ENCODE results near the gene ALKBH4. TPM values are rescaled to one million over a fixed set of nuclear protein-coding genes. Genes with fewer than 3 reads are reported as not detected.

The ALKBH4 gene
- total RNA-seq, 1 experiment from 2014 or later = 3.7 TPM

- no peak overlapping the region for H2AFZ ChIP-seq (ENCODE audit: low read length)
- H3K27me3 ChIP-seq (ENCODE audit: low read length) = no peaks in the 10 kb centered on the region
- no peaks in the 10 kb centered on the region for H3K9me3 ChIP-seq (ENCODE audit: low read length)
- no peaks in the 10 kb centered on the region; the same call in 1 of the 2 replicates for H4K20me1 ChIP-seq (ENCODE audit: insufficient read depth, low read depth, low read length)
- H3K4me1 ChIP-seq (ENCODE audit: low read length) = no peaks in the 10 kb centered on the region
- no peaks in the 10 kb centered on the region for H3K79me2 ChIP-seq (ENCODE audit: low read length)
- no peak overlapping the region for H3K4me3 ChIP-seq (ENCODE audit: low read length)
- H3K4me2 ChIP-seq (ENCODE audit: low read depth, low read length, poor library complexity, severe bottlenecking) = no peak overlapping the region
- H3K9ac ChIP-seq (ENCODE audit: low read length) = no peak overlapping the region
- no peak overlapping the region for H3K27ac ChIP-seq (ENCODE audit: low read length)
- no peak for DNase-seq
- H3K9me2 ChIP-seq (replicated peaks; ENCODE audit: insufficient read depth, low read length) = no peaks in the 10 kb centered on the region
- peaks cover 20% of the 10 kb centered on the region; the same call in 1 of the 2 replicates for H3K36me3 ChIP-seq (ENCODE audit: insufficient read depth, low read length)
Measured at GRCh38 chr7:102418592-102418991, 46.1 kb downstream of the ALKBH4 start.

GRCh38 chr7:102417105-102417504 lies 47.6 kb downstream of the ALKBH4 start:
- Histone ChIP-seq H3K36me3 (ENCODE audit: insufficient read depth, low read length) (peaks cover 27% of the 10 kb centered on the region; the same call in 1 of the 2 replicates), H3K27ac (ENCODE audit: low read length) (no peak overlapping the region), H3K4me2 (ENCODE audit: low read depth, low read length, poor library complexity, severe bottlenecking) (no peak overlapping the region), H3K9me3 (ENCODE audit: low read length) (no peaks in the 10 kb centered on the region), H3K9ac (ENCODE audit: low read length) (no peak overlapping the region), H2AFZ (ENCODE audit: low read length) (no peak overlapping the region), H4K20me1 (ENCODE audit: insufficient read depth, low read depth, low read length) (no peaks in the 10 kb centered on the region; the same call in 1 of the 2 replicates), H3K4me3 (ENCODE audit: low read length) (no peak overlapping the region), H3K79me2 (ENCODE audit: low read length) (peaks cover 2% of the 10 kb centered on the region; the same call in 1 of the 2 replicates), H3K4me1 (ENCODE audit: low read length) (no peaks in the 10 kb centered on the region), H3K27me3 (ENCODE audit: low read length) (no peaks in the 10 kb centered on the region), H3K9me2 (replicated peaks; ENCODE audit: insufficient read depth, low read length) (no peaks in the 10 kb centered on the region)
- DNase-seq = no peak

GRCh38 chr7:102416406-102416805 lies 48.3 kb downstream of the ALKBH4 start:
- Histone ChIP-seq H2AFZ (ENCODE audit: low read length) (no peak overlapping the region), H3K4me3 (ENCODE audit: low read length) (no peak overlapping the region)

GRCh38 chr7:102415685-102416225 lies 48.9 kb downstream of the ALKBH4 start:
- Histone ChIP-seq H3K27me3 (ENCODE audit: low read length) (no peaks in the 10 kb centered on the region), H3K4me2 (ENCODE audit: low read depth, low read length, poor library complexity, severe bottlenecking) (no peak overlapping the region), H3K9ac (ENCODE audit: low read length) (no peak overlapping the region), H3K4me3 (ENCODE audit: low read length) (no peak overlapping the region), H3K9me2 (replicated peaks; ENCODE audit: insufficient read depth, low read length) (no peaks in the 10 kb centered on the region), H4K20me1 (ENCODE audit: insufficient read depth, low read depth, low read length) (peaks cover 5% of the 10 kb centered on the region; the same call in 1 of the 2 replicates), H3K36me3 (ENCODE audit: insufficient read depth, low read length) (peaks cover 23% of the 10 kb centered on the region; the same call in 1 of the 2 replicates), H2AFZ (ENCODE audit: low read length) (no peak overlapping the region), H3K4me1 (ENCODE audit: low read length) (no peaks in the 10 kb centered on the region), H3K79me2 (ENCODE audit: low read length) (peaks cover 9% of the 10 kb centered on the region), H3K27ac (ENCODE audit: low read length) (no peak overlapping the region), H3K9me3 (ENCODE audit: low read length) (no peaks in the 10 kb centered on the region)
- DNase-seq = no peak

More at GRCh38 chr7:102416406-102416805, 48.3 kb downstream of the ALKBH4 start:
- no peaks in the 10 kb centered on the region for H3K27me3 ChIP-seq (ENCODE audit: low read length)
- peaks cover 8% of the 10 kb centered on the region; the same call in 1 of the 2 replicates for H3K79me2 ChIP-seq (ENCODE audit: low read length)
- DNase-seq = no peak
- H4K20me1 ChIP-seq (ENCODE audit: insufficient read depth, low read depth, low read length) = peaks cover 5% of the 10 kb centered on the region; the same call in 1 of the 2 replicates
- H3K4me1 ChIP-seq (ENCODE audit: low read length) = no peaks in the 10 kb centered on the region
- no peak overlapping the region for H3K27ac ChIP-seq (ENCODE audit: low read length)
- H3K9me3 ChIP-seq (ENCODE audit: low read length) = no peaks in the 10 kb centered on the region
- H3K9ac ChIP-seq (ENCODE audit: low read length) = no peak overlapping the region
- no peak overlapping the region for H3K4me2 ChIP-seq (ENCODE audit: low read depth, low read length, poor library complexity, severe bottlenecking)
- peaks cover 28% of the 10 kb centered on the region; the same call in 1 of the 2 replicates for H3K36me3 ChIP-seq (ENCODE audit: insufficient read depth, low read length)
- no peaks in the 10 kb centered on the region for H3K9me2 ChIP-seq (replicated peaks; ENCODE audit: insufficient read depth, low read length)

- Histone ChIP-seq H2AFZ (ENCODE audit: low read length) (no peak overlapping the region), H3K36me3 (ENCODE audit: insufficient read depth, low read length) (peaks cover 36% of the 10 kb centered on the region), H3K4me3 (ENCODE audit: low read length) (no peak overlapping the region), H3K9me3 (ENCODE audit: low read length) (no peaks in the 10 kb centered on the region), H3K9ac (ENCODE audit: low read length) (no peak overlapping the region), H3K4me1 (ENCODE audit: low read length) (no peaks in the 10 kb centered on the region), H4K20me1 (ENCODE audit: insufficient read depth, low read depth, low read length) (peaks cover 5% of the 10 kb centered on the region; the same call in 1 of the 2 replicates), H3K4me2 (ENCODE audit: low read depth, low read length, poor library complexity, severe bottlenecking) (no peak overlapping the region), H3K27me3 (ENCODE audit: low read length) (no peaks in the 10 kb centered on the region), H3K9me2 (replicated peaks; ENCODE audit: insufficient read depth, low read length) (no peaks in the 10 kb centered on the region), H3K27ac (ENCODE audit: low read length) (no peak overlapping the region), H3K79me2 (ENCODE audit: low read length) (peaks cover 17% of the 10 kb centered on the region)
- DNase-seq = no peak
Measured at GRCh38 chr7:102413611-102414010, 51.1 kb downstream of the ALKBH4 start.

- DNase-seq = no peak
- H3K4me1 ChIP-seq (ENCODE audit: low read length) = no peaks in the 10 kb centered on the region
- peaks cover 36% of the 10 kb centered on the region for H3K36me3 ChIP-seq (ENCODE audit: insufficient read depth, low read length)
- no peak overlapping the region for H3K27ac ChIP-seq (ENCODE audit: low read length)
- H3K79me2 ChIP-seq (ENCODE audit: low read length) = peaks cover 20% of the 10 kb centered on the region
- no peak overlapping the region for H2AFZ ChIP-seq (ENCODE audit: low read length)
- peaks cover 5% of the 10 kb centered on the region; the same call in 1 of the 2 replicates for H4K20me1 ChIP-seq (ENCODE audit: insufficient read depth, low read depth, low read length)
- H3K4me2 ChIP-seq (ENCODE audit: low read depth, low read length, poor library complexity, severe bottlenecking) = no peak overlapping the region
- H3K9ac ChIP-seq (ENCODE audit: low read length) = no peak overlapping the region
- H3K9me3 ChIP-seq (ENCODE audit: low read length) = no peaks in the 10 kb centered on the region
- H3K27me3 ChIP-seq (ENCODE audit: low read length) = no peaks in the 10 kb centered on the region
- no peaks in the 10 kb centered on the region for H3K9me2 ChIP-seq (replicated peaks; ENCODE audit: insufficient read depth, low read length)
- H3K4me3 ChIP-seq (ENCODE audit: low read length) = no peak overlapping the region
Measured at GRCh38 chr7:102413091-102413490, 51.6 kb downstream of the ALKBH4 start.

GRCh38 chr7:102412548-102412947 lies 52.1 kb downstream of the ALKBH4 start:
- peaks cover 41% of the 10 kb centered on the region for H3K36me3 ChIP-seq (ENCODE audit: insufficient read depth, low read length)
- peaks cover 26% of the 10 kb centered on the region for H3K79me2 ChIP-seq (ENCODE audit: low read length)
- no peak overlapping the region for H3K4me2 ChIP-seq (ENCODE audit: low read depth, low read length, poor library complexity, severe bottlenecking)
- no peaks in the 10 kb centered on the region for H3K4me1 ChIP-seq (ENCODE audit: low read length)
- H2AFZ ChIP-seq (ENCODE audit: low read length) = no peak overlapping the region
- no peaks in the 10 kb centered on the region for H3K27me3 ChIP-seq (ENCODE audit: low read length)
- no peaks in the 10 kb centered on the region for H3K9me3 ChIP-seq (ENCODE audit: low read length)
- peaks cover 5% of the 10 kb centered on the region; the same call in 1 of the 2 replicates for H4K20me1 ChIP-seq (ENCODE audit: insufficient read depth, low read depth, low read length)
- no peak overlapping the region for H3K27ac ChIP-seq (ENCODE audit: low read length)
- no peak overlapping the region for H3K9ac ChIP-seq (ENCODE audit: low read length)
- H3K4me3 ChIP-seq (ENCODE audit: low read length) = no peak overlapping the region
- H3K9me2 ChIP-seq (replicated peaks; ENCODE audit: insufficient read depth, low read length) = no peaks in the 10 kb centered on the region
- DNase-seq = no peak

- Histone ChIP-seq H3K36me3 (ENCODE audit: insufficient read depth, low read length) (peaks cover 57% of the 10 kb centered on the region), H3K4me3 (ENCODE audit: low read length) (no peak overlapping the region), H3K9ac (ENCODE audit: low read length) (no peak overlapping the region), H3K4me2 (ENCODE audit: low read depth, low read length, poor library complexity, severe bottlenecking) (no peak overlapping the region), H3K27me3 (ENCODE audit: low read length) (no peaks in the 10 kb centered on the region), H3K4me1 (ENCODE audit: low read length) (no peaks in the 10 kb centered on the region), H3K79me2 (ENCODE audit: low read length) (peaks cover 35% of the 10 kb centered on the region), H3K9me3 (ENCODE audit: low read length) (no peaks in the 10 kb centered on the region), H3K9me2 (replicated peaks; ENCODE audit: insufficient read depth, low read length) (no peaks in the 10 kb centered on the region), H3K27ac (ENCODE audit: low read length) (no peak overlapping the region), H2AFZ (ENCODE audit: low read length) (no peak overlapping the region), H4K20me1 (ENCODE audit: insufficient read depth, low read depth, low read length) (0 out of 2 replicates have a peak, but pooled peaks cover 5% of the 10 kb centered on the region)
- DNase-seq = no peak
Measured at GRCh38 chr7:102410918-102411317, 53.7 kb downstream of the ALKBH4 start.

Data from Karpas-422 (cell line).